Activated CD8-positive, alpha-beta T cell treated with anti-CD3 and anti-CD28 coated beads for 36 hours (primary cell): Measurements from ENCODE around the gene GNG2. TPM values are rescaled to one million over a fixed set of nuclear protein-coding genes. Genes with fewer than 3 reads are reported as not detected.

Source experiments
- ATAC-seq: fragments of 200-7000 bp; cut with Tn5 transposase; one replicate; pipeline ENCODE4 v1.10.0; 2021; ENCODE audit warnings: mild to moderate bottlenecking, moderate library complexity
- CTCF ChIA-PET: fragments of 350-600 bp; sonication (Branson Sonifier 250); formaldehyde crosslinking; loops from one replicate; lab custom pipeline; 2021; ENCODE audit warnings: antibody characterized with exemption; lab: Charles Lee
- POLR2A ChIA-PET: fragments of 350-600 bp; sonication (Branson Sonifier 250); formaldehyde crosslinking; loops from one replicate; lab custom pipeline; 2021; ENCODE audit warnings: antibody characterized with exemption; lab: Charles Lee
- DNase-seq: peaks from one replicate; pipeline ENCODE4 v3.0.0-alpha.2; 2020
- H3K27ac Mint-ChIP-seq: one replicate; pipeline ENCODE4 v1.8.0; 2021; ENCODE audit warnings: mild to moderate bottlenecking, mixed read lengths
- H3K27me3 Mint-ChIP-seq: one replicate; pipeline ENCODE4 v1.8.0; 2021; ENCODE audit warnings: mixed read lengths
- H3K36me3 Mint-ChIP-seq: one replicate; pipeline ENCODE4 v1.8.0; 2021; ENCODE audit warnings: low read depth, mixed read lengths
- H3K4me1 Mint-ChIP-seq: one replicate; pipeline ENCODE4 v1.8.0; 2021; ENCODE audit warnings: low read depth, mixed read lengths
- H3K4me3 Mint-ChIP-seq: one replicate; pipeline ENCODE4 v1.8.0; 2021; ENCODE audit warnings: mild to moderate bottlenecking, moderate library complexity, mixed read lengths
- H3K9me3 Mint-ChIP-seq: one replicate; pipeline ENCODE4 v1.8.0; 2021; ENCODE audit warnings: mixed read lengths
- intact Hi-C: fragments of 100-400 bp; cut with micrococcal nuclease; formaldehyde crosslinking; loops from one replicate; pipeline ENCODE4 v1.10.0; 2022
- total RNA-seq, 2 experiments: library from RNA; stranded (reverse); gene quantifications; one replicate each; pipeline ENCODE4 v1.2.3, GENCODE V29; 2021
- TF ChIP-seq, protein P1 (sequence below): fragments of 200-600 bp; IDR thresholded peaks from one replicate; pipeline ENCODE4 v1.8.0; 2022; ENCODE audit warnings: antibody characterized with exemption, mild to moderate bottlenecking

The GNG2 gene
- total RNA-seq, 2 experiments from 2014 or later: 174 to 184 TPM

GRCh38 chr14:51929166-51929565 lies 68.8 kb downstream of the GNG2 start:
- DNase-seq: no peak
- Mint-ChIP-seq H3K27me3 (no peaks in the 10 kb centered on the region), H3K4me1 (peaks cover 60% of the 10 kb centered on the region), H3K36me3 (peaks cover 58% of the 10 kb centered on the region), H3K9me3 (peaks cover 1% of the 10 kb centered on the region), H3K27ac (no peak overlapping the region), H3K4me3 (no peak overlapping the region)
- ChIA-PET POLR2A (interaction anchor here (1.2 kb wide), 1 partner anchor 102 kb away, joined by 3 read pairs; no protein-coding TSS in a partner anchor), CTCF (interaction anchor here (1.3 to 1.4 kb wide), 2 partner anchors 18 to 50 kb away, joined by 3 to 4 read pairs; no protein-coding TSS in a partner anchor)
- intact Hi-C loops: no loop called here
- ATAC-seq: no peak
- TF ChIP-seq, protein P1, sequence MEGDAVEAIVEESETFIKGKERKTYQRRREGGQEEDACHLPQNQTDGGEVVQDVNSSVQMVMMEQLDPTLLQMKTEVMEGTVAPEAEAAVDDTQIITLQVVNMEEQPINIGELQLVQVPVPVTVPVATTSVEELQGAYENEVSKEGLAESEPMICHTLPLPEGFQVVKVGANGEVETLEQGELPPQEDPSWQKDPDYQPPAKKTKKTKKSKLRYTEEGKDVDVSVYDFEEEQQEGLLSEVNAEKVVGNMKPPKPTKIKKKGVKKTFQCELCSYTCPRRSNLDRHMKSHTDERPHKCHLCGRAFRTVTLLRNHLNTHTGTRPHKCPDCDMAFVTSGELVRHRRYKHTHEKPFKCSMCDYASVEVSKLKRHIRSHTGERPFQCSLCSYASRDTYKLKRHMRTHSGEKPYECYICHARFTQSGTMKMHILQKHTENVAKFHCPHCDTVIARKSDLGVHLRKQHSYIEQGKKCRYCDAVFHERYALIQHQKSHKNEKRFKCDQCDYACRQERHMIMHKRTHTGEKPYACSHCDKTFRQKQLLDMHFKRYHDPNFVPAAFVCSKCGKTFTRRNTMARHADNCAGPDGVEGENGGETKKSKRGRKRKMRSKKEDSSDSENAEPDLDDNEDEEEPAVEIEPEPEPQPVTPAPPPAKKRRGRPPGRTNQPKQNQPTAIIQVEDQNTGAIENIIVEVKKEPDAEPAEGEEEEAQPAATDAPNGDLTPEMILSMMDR: no peak

- no peaks in the 10 kb centered on the region for H3K27me3 Mint-ChIP-seq
- CTCF ChIA-PET: interaction anchor here (1.3 to 1.4 kb wide), 2 partner anchors 19 to 49 kb away, joined by 3 to 4 read pairs; no protein-coding TSS in a partner anchor
- intact Hi-C loops: no loop called here
- H3K27ac Mint-ChIP-seq: peak overlapping the region; percentile 80
- H3K4me3 Mint-ChIP-seq: no peak overlapping the region
- peaks cover 1% of the 10 kb centered on the region for H3K9me3 Mint-ChIP-seq
- ATAC-seq (peak; percentile 52), DNase-seq (no peak)
- H3K4me1 Mint-ChIP-seq: peaks cover 59% of the 10 kb centered on the region
- TF ChIP-seq, protein P1: no peak
- H3K36me3 Mint-ChIP-seq: peaks cover 56% of the 10 kb centered on the region
- POLR2A ChIA-PET: no interaction called here
Measured at GRCh38 chr14:51929910-51930682, 69.7 kb downstream of the GNG2 start.

GRCh38 chr14:51931308-51931707 lies 70.9 kb downstream of the GNG2 start:
- ChIA-PET CTCF (no interaction called here), POLR2A (no interaction called here)
- ATAC-seq (no peak), DNase-seq (no peak)
- intact Hi-C loops: no loop called here
- H3K27ac Mint-ChIP-seq: peak overlapping the region; percentile 80
- H3K4me1 Mint-ChIP-seq: peaks cover 62% of the 10 kb centered on the region
- peaks cover 53% of the 10 kb centered on the region for H3K36me3 Mint-ChIP-seq
- no peaks in the 10 kb centered on the region for H3K27me3 Mint-ChIP-seq
- peaks cover 1% of the 10 kb centered on the region for H3K9me3 Mint-ChIP-seq
- no peak overlapping the region for H3K4me3 Mint-ChIP-seq
- TF ChIP-seq, protein P1: no peak

- intact Hi-C loops: no loop called here
- Mint-ChIP-seq H3K27ac (no peak overlapping the region), H3K4me1 (peaks cover 60% of the 10 kb centered on the region)
Measured at GRCh38 chr14:51933191-51933590, 72.8 kb downstream of the GNG2 start.

More at GRCh38 chr14:51933191-51933590, 72.8 kb downstream of the GNG2 start:
- TF ChIP-seq, protein P1: no peak
- Mint-ChIP-seq H3K36me3 (peaks cover 50% of the 10 kb centered on the region), H3K4me3 (no peak overlapping the region), H3K27me3 (no peaks in the 10 kb centered on the region), H3K9me3 (peaks cover 1% of the 10 kb centered on the region)
- POLR2A ChIA-PET: interaction anchor here (0.7 kb wide), 1 partner anchor 13 kb away, joined by 3 read pairs; no protein-coding TSS in a partner anchor
- CTCF ChIA-PET: interaction anchor here (1.0 kb wide), 1 partner anchor 138 kb away, joined by 3 read pairs; no protein-coding TSS in a partner anchor
- ATAC-seq: no peak
- no peak for DNase-seq
